HUES48 (cell line): ENCODE measurements around the gene SH3PXD2A.
A peak's percentile ranks its signal among the peaks of the same experiment; 100 is the strongest.
"Not testable (repeated sequence)": the region's sequence is repeated elsewhere in the genome, so short reads cannot be mapped to it uniquely, and the experiment has no call there.

Experiments used
- H3K27ac ChIP-seq: one replicate; pipeline ENCODE4 v1.7.0; 2013; ENCODE audit warnings: low read depth, low read length, inconsistent platforms
- H3K27me3 ChIP-seq: 2 replicates; pipeline ENCODE4 v1.6.1; 2013; ENCODE audit warnings: mild to moderate bottlenecking, low read length; ENCODE audit not compliant: control insufficient read depth, insufficient read depth
- H3K36me3 ChIP-seq: 2 replicates; pipeline ENCODE4 v1.6.1; 2013; ENCODE audit warnings: low read length; ENCODE audit not compliant: control insufficient read depth, insufficient read depth
- H3K4me1 ChIP-seq: 2 replicates; pipeline ENCODE4 v1.6.1; 2013; ENCODE audit warnings: mild to moderate bottlenecking, low read length; ENCODE audit not compliant: control insufficient read depth, insufficient read depth
- H3K4me3 ChIP-seq: 2 replicates; pipeline ENCODE4 v1.5.1; 2013; ENCODE audit warnings: mild to moderate bottlenecking, low read depth, low read length
- H3K9ac ChIP-seq: 2 replicates; pipeline ENCODE4 v1.6.1; 2013; ENCODE audit warnings: mild to moderate bottlenecking, low read depth, low read length, moderate library complexity
- H3K9me3 ChIP-seq: 2 replicates; pipeline ENCODE4 v1.6.1; 2013; ENCODE audit warnings: low read length; ENCODE audit not compliant: control insufficient read depth, insufficient read depth

SH3PXD2A gene

DNA sequence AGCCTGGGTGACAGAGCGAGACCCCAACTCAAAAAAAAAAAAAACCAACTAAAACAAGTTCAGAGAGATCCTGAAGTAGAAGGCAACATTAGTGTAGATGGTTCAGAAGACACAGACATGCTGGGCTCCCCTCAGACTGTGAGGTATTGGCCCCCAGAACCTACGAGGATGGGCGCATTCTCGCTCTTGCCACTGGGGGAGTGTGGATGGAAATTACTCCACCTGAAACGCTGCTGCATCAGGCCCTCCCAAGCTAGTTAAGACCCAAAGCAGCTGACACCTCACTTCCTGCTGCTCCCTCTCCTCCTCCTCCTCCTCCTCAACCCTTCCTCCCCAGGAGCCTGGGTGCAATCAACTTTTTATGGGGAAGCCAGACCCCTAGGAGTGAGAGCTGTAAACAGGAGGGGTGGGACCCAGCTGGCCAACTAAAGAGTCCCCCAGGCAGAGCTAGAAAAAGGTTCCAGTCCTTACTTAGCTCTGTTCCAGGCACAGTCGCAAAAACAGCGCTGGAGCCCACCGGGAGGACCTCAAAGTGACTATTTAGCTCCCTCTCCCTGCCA lies 7.4 kb downstream of the SH3PXD2A start:
- no peak overlapping the region for H3K9ac ChIP-seq

DNA sequence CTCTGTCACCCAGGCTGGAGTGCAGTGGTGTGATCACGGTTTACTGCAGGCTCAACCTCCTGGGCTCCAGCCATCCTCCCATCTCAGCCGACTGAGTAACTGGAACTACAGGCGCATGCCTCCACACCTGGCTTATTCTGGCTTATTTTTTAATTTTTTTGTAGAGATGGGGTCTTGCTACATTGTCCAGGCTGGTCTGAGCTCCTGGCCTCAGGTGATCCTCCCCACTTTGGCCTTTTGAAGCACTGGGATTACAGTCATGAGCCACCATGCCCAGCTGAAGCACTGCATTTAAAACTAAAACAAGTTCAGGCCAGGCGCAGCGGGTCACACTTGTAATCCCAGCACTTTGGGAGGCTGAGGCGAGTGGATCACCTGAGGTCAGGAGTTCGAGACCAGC lies 8.0 kb downstream of the SH3PXD2A start:
- Histone ChIP-seq H3K4me1 (no peaks in the 10 kb centered on the region; the same call in 1 of the 2 replicates), H3K9ac (no peak overlapping the region), H3K27me3 (no peaks in the 10 kb centered on the region), H3K4me3 (no peak overlapping the region), H3K36me3 (no peaks in the 10 kb centered on the region), H3K9me3 (no peaks in the 10 kb centered on the region), H3K27ac (no peak overlapping the region)

More for the DNA sequence above, 7.4 kb downstream of the SH3PXD2A start:
- Histone ChIP-seq H3K27ac (no peak overlapping the region), H3K9me3 (no peaks in the 10 kb centered on the region), H3K4me3 (no peak overlapping the region), H3K4me1 (no peaks in the 10 kb centered on the region; the same call in 1 of the 2 replicates), H3K27me3 (peaks cover 3% of the 10 kb centered on the region), H3K36me3 (no peaks in the 10 kb centered on the region)

DNA sequence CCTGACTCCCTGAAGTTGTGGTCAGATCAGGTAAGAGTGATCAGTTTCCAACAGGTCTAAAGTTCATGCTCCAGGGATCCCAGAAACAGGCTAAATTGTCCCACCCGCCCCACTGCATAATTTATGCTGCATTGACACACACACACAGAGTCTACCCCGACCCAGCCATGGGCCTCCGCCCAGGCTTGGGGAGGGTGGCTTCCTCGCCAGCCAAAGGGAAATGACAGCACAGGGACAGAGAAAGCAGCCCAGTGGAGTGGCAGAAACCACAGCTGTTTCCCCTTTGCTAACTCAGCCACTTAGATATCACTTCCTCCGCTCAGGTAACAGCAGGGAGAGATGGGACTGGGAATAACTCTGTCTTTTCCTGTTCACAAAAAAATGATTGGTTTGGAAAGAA lies 9.4 kb downstream of the SH3PXD2A start:
- H3K27ac ChIP-seq: no peak overlapping the region
- no peaks in the 10 kb centered on the region for H3K36me3 ChIP-seq
- no peak overlapping the region for H3K4me3 ChIP-seq
- peaks cover 5% of the 10 kb centered on the region for H3K4me1 ChIP-seq
- H3K9ac ChIP-seq: no peak overlapping the region
- no peaks in the 10 kb centered on the region for H3K9me3 ChIP-seq
- H3K27me3 ChIP-seq: no peaks in the 10 kb centered on the region

DNA sequence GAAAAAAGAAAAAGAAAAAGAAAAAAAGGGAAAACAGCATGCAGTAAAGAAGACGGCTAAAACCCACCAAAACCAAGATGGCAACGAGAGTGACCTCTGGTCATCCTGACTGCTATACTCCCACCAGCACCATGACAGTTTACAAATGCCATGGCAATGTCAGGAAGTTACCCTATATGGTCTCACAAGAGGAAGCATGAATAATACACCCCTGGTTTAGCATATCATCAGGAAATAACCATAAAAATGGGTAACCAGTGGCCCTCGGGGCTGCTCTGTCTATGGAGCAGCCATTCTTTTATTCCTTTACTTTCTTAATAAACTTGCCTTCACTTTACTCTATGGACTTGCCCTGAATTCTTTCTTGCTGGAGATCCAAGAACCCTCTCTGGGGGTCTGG lies 10.0 kb downstream of the SH3PXD2A start:
- H3K27me3 ChIP-seq, H3K36me3 ChIP-seq, H3K27ac ChIP-seq, H3K4me3 ChIP-seq, H3K9ac ChIP-seq, H3K9me3 ChIP-seq: not testable (repeated sequence)
- H3K4me1 ChIP-seq: peaks cover 11% of the 10 kb centered on the region

DNA sequence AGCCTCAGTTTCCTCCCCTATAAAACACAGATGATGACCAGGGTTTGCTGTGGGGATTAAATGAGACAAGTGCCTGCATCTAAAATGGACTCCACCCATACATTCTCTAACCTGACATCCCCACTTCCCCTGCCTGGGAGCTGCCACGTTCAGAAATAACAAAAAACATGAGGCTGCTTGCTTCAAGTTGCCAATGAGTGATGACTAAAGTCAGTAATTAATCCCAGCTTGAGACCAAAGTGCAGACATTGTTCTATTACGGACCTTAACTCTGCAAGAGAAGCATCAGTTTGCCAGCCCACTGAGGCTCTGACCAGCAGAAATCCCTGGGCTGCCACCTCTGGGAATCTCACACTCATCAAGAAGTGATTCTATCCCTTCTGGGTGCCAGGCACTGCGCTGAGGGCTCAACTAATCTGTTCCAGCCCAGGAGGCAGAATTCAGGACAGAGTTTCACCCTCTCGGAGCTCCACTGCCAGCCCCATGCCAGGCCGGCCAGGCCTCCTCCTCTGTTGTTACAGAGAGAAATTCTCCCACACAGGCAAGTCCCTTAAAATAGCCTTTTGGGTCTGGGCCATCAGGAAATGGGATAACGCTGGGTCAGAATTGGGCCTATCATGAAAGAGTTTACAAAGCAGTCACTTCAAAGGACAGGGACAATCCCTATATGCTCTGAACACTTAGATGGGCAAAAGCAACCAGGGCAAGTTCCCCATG lies 11.4 kb downstream of the SH3PXD2A start:
- H3K36me3 ChIP-seq: no peaks in the 10 kb centered on the region
- H3K4me1 ChIP-seq: peaks cover 23% of the 10 kb centered on the region
- no peaks in the 10 kb centered on the region for H3K27me3 ChIP-seq
- no peaks in the 10 kb centered on the region for H3K9me3 ChIP-seq
- no peak overlapping the region for H3K27ac ChIP-seq
- H3K9ac ChIP-seq: no peak overlapping the region
- no peak overlapping the region for H3K4me3 ChIP-seq

DNA sequence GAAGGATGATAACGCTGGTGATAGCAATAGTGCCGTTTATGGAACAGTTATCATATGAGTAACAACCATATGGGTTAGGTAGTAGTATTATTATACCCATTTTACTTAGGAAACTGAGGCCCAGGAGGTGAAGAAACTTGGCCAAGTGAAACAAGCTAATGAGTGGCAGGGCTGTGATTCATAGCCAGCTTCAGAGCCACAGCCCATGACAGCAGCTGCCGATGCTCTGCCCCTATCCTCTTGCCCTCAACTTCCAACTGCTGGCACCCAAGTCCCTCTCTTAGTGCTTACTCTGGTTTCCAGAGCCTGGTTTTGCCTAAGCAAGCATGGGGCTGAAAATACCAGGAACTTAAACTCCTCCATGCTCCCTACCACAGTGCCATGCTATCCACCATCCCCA lies 12.3 kb downstream of the SH3PXD2A start:
- Histone ChIP-seq H3K36me3 (no peaks in the 10 kb centered on the region), H3K4me3 (no peak overlapping the region), H3K9ac (no peak overlapping the region), H3K9me3 (no peaks in the 10 kb centered on the region), H3K4me1 (peaks cover 26% of the 10 kb centered on the region), H3K27ac (no peak overlapping the region), H3K27me3 (no peaks in the 10 kb centered on the region)

DNA sequence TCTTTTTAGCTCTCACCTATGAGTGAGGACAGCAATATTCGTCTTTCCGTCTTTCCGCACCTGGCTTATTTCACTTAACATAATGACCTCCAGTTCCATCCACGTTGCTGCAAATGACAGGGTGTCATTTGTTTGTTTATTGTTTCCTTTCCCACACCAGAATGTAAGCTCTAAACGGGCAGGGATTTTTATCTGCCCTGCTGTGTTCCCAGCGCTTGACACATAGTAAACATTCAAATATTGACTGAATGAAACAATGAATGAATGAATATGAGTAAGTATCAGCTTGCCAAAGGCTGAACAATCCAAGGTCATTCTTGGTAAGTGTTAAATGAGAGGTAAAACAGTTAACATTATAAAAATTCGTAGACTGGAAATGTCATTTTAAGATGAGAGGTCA lies 12.8 kb downstream of the SH3PXD2A start:
- H3K9me3 ChIP-seq: no peaks in the 10 kb centered on the region
- no peaks in the 10 kb centered on the region for H3K27me3 ChIP-seq
- H3K36me3 ChIP-seq: no peaks in the 10 kb centered on the region
- no peak overlapping the region for H3K4me3 ChIP-seq
- no peak overlapping the region for H3K9ac ChIP-seq
- H3K27ac ChIP-seq: no peak overlapping the region
- peaks cover 26% of the 10 kb centered on the region for H3K4me1 ChIP-seq

DNA sequence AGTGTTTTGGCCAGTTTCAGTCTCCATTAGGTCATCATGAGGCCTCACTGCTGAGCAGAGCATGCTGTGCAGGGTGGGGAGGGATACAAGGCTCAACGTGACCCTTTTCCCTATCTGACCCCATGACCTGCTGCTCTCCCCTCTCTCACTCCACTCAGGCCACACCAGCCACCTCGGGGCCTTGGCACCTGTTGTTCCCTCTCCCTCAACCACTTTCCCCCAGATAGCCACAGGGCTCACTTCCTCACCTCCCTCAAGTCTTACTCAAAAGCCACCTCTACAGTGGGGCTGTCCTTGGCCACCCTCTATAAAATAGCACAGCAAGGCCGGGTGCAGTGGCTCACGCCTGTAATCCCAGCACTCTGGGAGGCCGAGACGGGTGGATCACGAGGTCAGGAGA lies 13.9 kb downstream of the SH3PXD2A start:
- H3K4me1 ChIP-seq: peaks cover 26% of the 10 kb centered on the region
- no peak overlapping the region for H3K4me3 ChIP-seq
- H3K27ac ChIP-seq: no peak overlapping the region
- H3K27me3 ChIP-seq: no peaks in the 10 kb centered on the region
- no peak overlapping the region for H3K9ac ChIP-seq
- H3K9me3 ChIP-seq: no peaks in the 10 kb centered on the region
- H3K36me3 ChIP-seq: no peaks in the 10 kb centered on the region

DNA sequence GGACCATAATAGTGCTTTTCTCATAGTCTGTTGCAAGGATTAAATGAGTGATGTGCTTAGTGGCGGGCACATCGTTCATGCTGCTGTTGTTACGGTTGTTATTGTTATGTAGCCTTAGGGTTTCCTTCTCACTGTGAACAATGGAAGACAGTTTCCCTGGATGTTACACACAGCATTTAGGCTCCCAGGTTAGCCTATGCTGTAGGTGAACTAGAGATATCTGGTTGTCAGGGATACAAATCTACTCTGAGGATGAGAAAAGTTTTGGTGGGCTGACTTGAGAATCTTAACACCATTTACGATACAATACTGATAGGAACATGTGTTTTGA lies 14.7 kb downstream of the SH3PXD2A start:
- Histone ChIP-seq H3K27me3 (no peaks in the 10 kb centered on the region), H3K27ac (peak overlapping the region; percentile 69), H3K36me3 (no peaks in the 10 kb centered on the region), H3K9me3 (no peaks in the 10 kb centered on the region), H3K9ac (no peak overlapping the region), H3K4me1 (peaks cover 26% of the 10 kb centered on the region), H3K4me3 (no peak overlapping the region)

DNA sequence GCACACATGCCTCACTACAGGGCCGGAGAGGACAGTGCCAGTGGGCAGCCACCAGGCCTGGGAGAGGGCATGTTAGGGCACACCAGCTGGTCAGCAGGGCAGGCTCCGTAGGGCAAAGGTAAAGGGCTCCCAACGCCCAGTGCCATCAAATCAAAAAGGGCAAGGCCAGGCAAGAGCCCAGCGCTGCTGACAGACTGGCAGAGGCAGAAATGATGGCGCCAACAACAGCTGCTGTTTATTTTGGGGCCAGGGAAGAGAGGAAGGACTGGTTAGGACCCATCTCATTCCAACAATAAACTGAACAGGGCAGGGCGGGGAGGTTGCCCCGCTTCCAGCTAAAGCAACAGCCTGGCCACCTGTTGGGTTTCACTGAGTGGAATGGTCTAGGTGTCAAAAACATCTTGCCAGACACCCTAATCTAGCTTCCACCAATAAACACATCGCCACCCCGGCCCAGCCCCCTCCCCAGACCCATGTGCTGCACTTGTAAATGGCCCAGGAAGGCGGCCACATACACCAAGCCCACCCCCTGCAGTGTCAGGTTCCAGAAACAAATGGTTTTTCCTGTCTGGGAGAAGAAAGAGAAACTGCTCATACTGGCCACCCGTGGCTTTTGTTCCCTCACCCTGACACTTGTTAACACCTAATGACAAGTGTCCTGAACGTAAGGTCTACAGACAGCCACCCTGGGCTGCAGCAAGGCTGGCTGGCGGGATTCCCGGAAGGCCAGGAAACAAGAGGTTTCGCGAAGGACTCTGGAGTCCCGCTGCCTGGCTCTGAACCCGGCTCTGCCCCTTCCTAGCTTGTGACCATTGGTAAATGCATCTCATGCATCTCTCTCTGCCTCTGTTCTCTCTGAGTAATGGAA lies 15.3 kb downstream of the SH3PXD2A start:
- no peak overlapping the region for H3K9ac ChIP-seq
- peak overlapping the region; percentile 69 for H3K27ac ChIP-seq

DNA sequence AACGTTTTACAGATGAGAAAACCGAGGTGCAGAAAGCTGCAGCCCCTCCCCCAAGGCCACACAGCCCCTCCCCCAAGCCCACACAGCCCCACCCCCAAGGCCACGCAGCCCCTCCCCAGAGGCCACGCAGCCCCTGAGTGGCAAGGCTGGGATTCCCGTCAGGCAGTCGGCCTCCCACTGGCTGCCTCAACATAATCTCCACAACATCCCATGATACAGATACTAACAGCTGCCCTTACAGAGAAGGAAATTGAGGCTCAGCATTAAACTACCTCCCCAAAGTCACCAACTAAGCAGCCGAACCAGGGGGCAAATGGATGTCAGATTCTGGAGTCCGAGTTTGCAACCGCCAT lies 15.9 kb downstream of the SH3PXD2A start:
- no peaks in the 10 kb centered on the region for H3K36me3 ChIP-seq
- peaks cover 35% of the 10 kb centered on the region for H3K4me1 ChIP-seq
- H3K27me3 ChIP-seq: no peaks in the 10 kb centered on the region
- H3K4me3 ChIP-seq: no peak overlapping the region
- H3K27ac ChIP-seq: peak overlapping the region; percentile 43
- no peaks in the 10 kb centered on the region for H3K9me3 ChIP-seq
- no peak overlapping the region for H3K9ac ChIP-seq

More for the DNA sequence above, 15.3 kb downstream of the SH3PXD2A start:
- no peaks in the 10 kb centered on the region for H3K9me3 ChIP-seq
- no peaks in the 10 kb centered on the region for H3K27me3 ChIP-seq
- peaks cover 29% of the 10 kb centered on the region for H3K4me1 ChIP-seq
- no peak overlapping the region for H3K4me3 ChIP-seq
- H3K36me3 ChIP-seq: no peaks in the 10 kb centered on the region
